Right atrium auricular region (tissue), 2 donors: ENCODE results near the gene ADAMTSL4. TPM values are rescaled to one million over a fixed set of nuclear protein-coding genes. Genes with fewer than 3 reads are reported as not detected.
A peak's percentile ranks its signal among the peaks of the same experiment; 100 is the strongest.

Experiments
- DNase-seq: peaks from one replicate; pipeline ENCODE4 v3.0.0-alpha.2; 2019; ENCODE audit warnings: low spot score
- H3K27ac ChIP-seq, 2 donors: fragments of 200-600 bp; sonication (generic); 1 replicate in 1 of 2; 2 replicates in 1 of 2; pipeline ENCODE4 v1.5.1; 2016 to 2019
- H3K27me3 ChIP-seq, 2 donors: fragments of 200-600 bp; sonication (generic); one replicate each; pipeline versions ENCODE4 v1.5.1 to v1.6.0; 2017 to 2019
- H3K36me3 ChIP-seq: fragments of 200-600 bp; sonication (generic); one replicate; pipeline ENCODE4 v1.5.1; 2016
- H3K4me1 ChIP-seq, 2 donors: fragments of 200-600 bp; sonication (generic); one replicate each; pipeline versions ENCODE4 v1.5.1 to v1.6.0; 2017 to 2019
- H3K4me3 ChIP-seq, 2 donors: fragments of 200-600 bp; sonication (generic); 1 replicate in 1 of 2; 2 replicates in 1 of 2; pipeline ENCODE4 v1.5.1; 2017 to 2019; ENCODE audit warnings: mild to moderate bottlenecking in 1 of 2, moderate library complexity in 1 of 2
- H3K9me3 ChIP-seq, 2 donors: fragments of 200-600 bp; sonication (generic); one replicate each; pipeline ENCODE4 v1.5.1; 2019
- total RNA-seq, 2 donors: library from RNA; depleted of rRNA; stranded (reverse); fragments of >200 nt; gene quantifications; one replicate each; pipeline ENCODE4 v1.1.0, GENCODE V29; 2016
- TF ChIP-seq, protein P1 (sequence below), 2 donors: fragments of 200-600 bp; sonication (generic); IDR thresholded peaks; one replicate each; pipeline ENCODE4 v1.5.1; 2019; ENCODE audit warnings: antibody characterized with exemption in 2 of 2

The ADAMTSL4 gene
- total RNA-seq, 2 donors from 2014 or later: 21.9 to 41.1 TPM

DNA sequence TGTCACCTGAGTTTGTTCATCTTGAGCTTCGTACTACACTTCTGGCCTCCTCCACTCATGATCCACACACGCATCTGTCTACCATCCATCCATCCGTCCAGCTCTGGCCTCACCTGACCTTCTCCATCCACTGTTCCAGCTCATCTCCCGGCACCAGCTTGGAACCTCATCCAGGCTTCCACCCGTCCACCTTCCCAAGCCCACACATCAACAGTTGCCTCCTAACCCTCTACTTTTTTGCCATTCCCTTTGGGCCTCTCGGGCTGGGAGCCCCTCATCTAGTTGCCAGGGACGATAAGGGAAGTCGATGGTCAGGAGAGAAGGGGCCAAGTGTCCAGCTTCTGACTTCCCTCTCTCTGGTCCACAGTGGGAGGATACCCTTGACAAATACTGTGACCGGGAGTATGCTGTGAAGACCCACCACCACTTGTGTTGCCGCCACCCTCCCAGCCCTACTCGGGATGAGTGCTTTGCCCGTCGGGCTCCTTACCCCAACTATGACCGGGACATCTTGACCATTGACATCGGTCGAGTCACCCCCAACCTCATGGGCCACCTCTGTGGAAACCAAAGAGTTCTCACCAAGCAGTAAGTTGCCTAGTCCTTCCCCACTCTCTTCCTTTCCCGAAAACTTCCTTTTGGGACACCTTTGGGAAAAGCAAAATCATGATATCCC lies 37.1 kb upstream of the ADAMTSL4 start:
- no peak overlapping the region for H3K27ac ChIP-seq
- no peaks in the 10 kb centered on the region for H3K9me3 ChIP-seq
- DNase-seq: no peak
- peaks cover 0 to 52% of the 10 kb centered on the region in 2 donors for H3K4me1 ChIP-seq
- no peaks in the 10 kb centered on the region for H3K27me3 ChIP-seq
- TF ChIP-seq, protein P1, sequence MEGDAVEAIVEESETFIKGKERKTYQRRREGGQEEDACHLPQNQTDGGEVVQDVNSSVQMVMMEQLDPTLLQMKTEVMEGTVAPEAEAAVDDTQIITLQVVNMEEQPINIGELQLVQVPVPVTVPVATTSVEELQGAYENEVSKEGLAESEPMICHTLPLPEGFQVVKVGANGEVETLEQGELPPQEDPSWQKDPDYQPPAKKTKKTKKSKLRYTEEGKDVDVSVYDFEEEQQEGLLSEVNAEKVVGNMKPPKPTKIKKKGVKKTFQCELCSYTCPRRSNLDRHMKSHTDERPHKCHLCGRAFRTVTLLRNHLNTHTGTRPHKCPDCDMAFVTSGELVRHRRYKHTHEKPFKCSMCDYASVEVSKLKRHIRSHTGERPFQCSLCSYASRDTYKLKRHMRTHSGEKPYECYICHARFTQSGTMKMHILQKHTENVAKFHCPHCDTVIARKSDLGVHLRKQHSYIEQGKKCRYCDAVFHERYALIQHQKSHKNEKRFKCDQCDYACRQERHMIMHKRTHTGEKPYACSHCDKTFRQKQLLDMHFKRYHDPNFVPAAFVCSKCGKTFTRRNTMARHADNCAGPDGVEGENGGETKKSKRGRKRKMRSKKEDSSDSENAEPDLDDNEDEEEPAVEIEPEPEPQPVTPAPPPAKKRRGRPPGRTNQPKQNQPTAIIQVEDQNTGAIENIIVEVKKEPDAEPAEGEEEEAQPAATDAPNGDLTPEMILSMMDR (IDR thresholded peaks at IDR 0.05): no peak
- no peaks in the 10 kb centered on the region for H3K36me3 ChIP-seq
- no peak overlapping the region for H3K4me3 ChIP-seq

DNA sequence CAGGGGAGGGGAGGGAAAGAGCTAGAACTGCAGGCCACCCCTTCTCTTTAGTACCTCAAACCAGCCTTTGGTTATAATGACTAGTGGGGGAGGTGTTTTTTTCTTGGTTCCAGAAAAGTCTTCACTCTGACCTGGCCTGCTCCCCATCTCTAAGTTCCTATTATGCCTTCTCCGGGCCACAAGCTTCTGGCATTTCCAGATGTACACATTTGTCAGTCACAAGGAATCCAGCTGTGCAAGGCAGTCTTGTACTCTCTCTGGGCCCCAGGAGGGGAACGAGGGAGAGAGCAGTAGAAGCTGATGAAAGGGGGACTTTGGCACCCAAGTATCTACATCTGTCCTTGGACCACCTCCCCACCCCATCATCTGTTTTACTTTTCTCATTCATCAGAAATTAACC lies 36.4 kb upstream of the ADAMTSL4 start:
- DNase-seq: no peak
- H3K9me3 ChIP-seq: no peaks in the 10 kb centered on the region
- TF ChIP-seq, protein P1 (IDR thresholded peaks at IDR 0.05): no peak
- H3K36me3 ChIP-seq: no peaks in the 10 kb centered on the region
- no peaks in the 10 kb centered on the region for H3K27me3 ChIP-seq
- H3K4me3 ChIP-seq: no peak overlapping the region
- peaks cover 0 to 46% of the 10 kb centered on the region in 2 donors for H3K4me1 ChIP-seq
- no peak overlapping the region for H3K27ac ChIP-seq

DNA sequence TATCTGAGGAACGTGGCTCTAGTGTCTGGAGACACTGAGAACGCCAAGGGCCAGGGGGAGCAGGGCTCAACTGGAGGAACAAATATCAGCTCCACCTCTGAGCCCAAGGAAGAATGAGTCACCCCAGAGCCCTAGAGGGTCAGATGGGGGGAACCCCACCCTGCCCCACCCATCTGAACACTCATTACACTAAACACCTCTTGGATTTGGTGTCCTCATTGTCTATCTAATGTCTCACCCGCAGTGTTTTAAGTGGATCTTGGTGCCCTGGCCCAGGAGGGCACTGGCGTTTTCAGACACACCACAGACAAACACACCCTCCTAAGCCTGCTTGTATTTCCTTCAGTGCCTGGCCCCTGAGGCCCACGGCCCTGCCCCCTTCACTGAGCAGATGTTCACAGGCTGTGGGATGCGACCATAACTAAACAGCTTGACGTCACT lies 35.8 kb upstream of the ADAMTSL4 start:
- no peak overlapping the region for H3K4me3 ChIP-seq
- peaks cover 0 to 41% of the 10 kb centered on the region in 2 donors for H3K4me1 ChIP-seq
- TF ChIP-seq, protein P1 (IDR thresholded peaks at IDR 0.05): no peak
- H3K9me3 ChIP-seq: no peaks in the 10 kb centered on the region
- no peaks in the 10 kb centered on the region for H3K36me3 ChIP-seq
- no peak overlapping the region for H3K27ac ChIP-seq
- DNase-seq: no peak
- H3K27me3 ChIP-seq: no peaks in the 10 kb centered on the region

DNA sequence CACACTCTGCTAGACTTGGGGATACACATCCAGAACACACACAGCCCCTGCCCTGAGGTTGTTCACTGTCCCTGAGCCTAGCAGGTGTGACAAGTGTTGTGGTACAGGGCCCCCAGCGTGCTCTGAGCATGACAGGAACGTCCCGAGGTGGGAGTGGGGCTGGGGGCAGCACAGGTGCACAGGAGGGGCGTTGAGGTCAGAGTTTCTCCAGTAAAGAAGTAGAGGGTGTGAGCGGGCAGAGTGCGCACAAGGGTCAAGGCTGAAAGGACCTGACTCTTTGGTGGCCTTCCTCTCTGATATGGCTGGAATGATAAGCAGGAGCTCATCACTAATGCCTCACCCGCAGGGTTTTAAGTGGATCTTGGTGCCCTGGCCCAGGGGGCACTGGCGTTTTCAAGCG lies 34.9 kb upstream of the ADAMTSL4 start:
- Histone ChIP-seq H3K9me3 (no peaks in the 10 kb centered on the region), H3K36me3 (no peaks in the 10 kb centered on the region), H3K4me3 (no peak overlapping the region), H3K27me3 (no peaks in the 10 kb centered on the region), H3K27ac (peak overlapping the region; percentile 85), H3K4me1 (peaks cover 0 to 32% of the 10 kb centered on the region in 2 donors)
- no peak for DNase-seq
- TF ChIP-seq, protein P1 (IDR thresholded peaks at IDR 0.05): no peak

DNA sequence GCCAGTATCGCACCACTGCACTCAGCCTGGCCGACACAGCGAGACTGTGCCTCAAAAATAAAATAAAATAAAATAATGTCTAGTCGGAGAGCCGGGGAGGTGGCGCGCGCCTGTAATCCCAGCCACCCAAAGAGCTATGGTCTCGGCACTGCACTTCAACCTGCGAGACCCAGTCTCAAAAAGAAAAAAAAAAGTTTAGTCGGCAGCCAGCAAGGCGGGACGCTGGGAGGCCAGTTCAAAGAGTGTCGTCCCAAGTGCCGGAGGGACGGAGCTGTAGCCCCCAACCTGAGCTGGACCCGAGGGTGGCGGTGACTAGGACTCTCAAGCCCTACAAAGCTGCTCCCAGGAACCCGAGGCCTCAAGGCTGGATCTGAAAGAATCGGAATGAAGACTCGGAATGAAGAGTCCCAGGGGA lies 34.3 kb upstream of the ADAMTSL4 start:
- peak overlapping the region; percentile 85 for H3K27ac ChIP-seq
- TF ChIP-seq, protein P1 (IDR thresholded peaks at IDR 0.05): no peak
- DNase-seq: no peak
- no peaks in the 10 kb centered on the region for H3K27me3 ChIP-seq
- H3K4me3 ChIP-seq: peak overlapping the region; percentile 53 to 60
- peaks cover 0 to 26% of the 10 kb centered on the region in 2 donors for H3K4me1 ChIP-seq
- no peaks in the 10 kb centered on the region for H3K9me3 ChIP-seq
- H3K36me3 ChIP-seq: no peaks in the 10 kb centered on the region
